ENCODE data around the gene PTPRN2. TPM values are rescaled to one million over a fixed set of nuclear protein-coding genes. Genes with fewer than 3 reads are reported as not detected.

PTPRN2 gene
- total RNA-seq, 1 experiment from 2014 or later, result 4.4 TPM

GRCh38 chr7:157687845-157688532, 899.6 kb downstream of the PTPRN2 start:
- no peak for DNase-seq (ENCODE audit: low spot score)

GRCh38 chr7:157687158-157687557, 900.5 kb downstream of the PTPRN2 start:
- DNase-seq (ENCODE audit: low spot score), result no peak

GRCh38 chr7:157686285-157686894, 901.2 kb downstream of the PTPRN2 start:
- DNase-seq (ENCODE audit: low spot score), result no peak

GRCh38 chr7:157685430-157686284, 902.0 kb downstream of the PTPRN2 start:
- DNase-seq (ENCODE audit: low spot score), result no peak

- DNase-seq (ENCODE audit: low spot score), result no peak
Observed at GRCh38 chr7:157684909-157685429, 902.7 kb downstream of the PTPRN2 start.

GRCh38 chr7:157684157-157684908, 903.3 kb downstream of the PTPRN2 start:
- DNase-seq (ENCODE audit: low spot score), result no peak

- DNase-seq (ENCODE audit: low spot score), result no peak
Observed at GRCh38 chr7:157683747-157684156, 903.9 kb downstream of the PTPRN2 start.

GRCh38 chr7:157682946-157683746, 904.5 kb downstream of the PTPRN2 start:
- DNase-seq (ENCODE audit: low spot score), result no peak

GRCh38 chr7:157682064-157682945, 905.3 kb downstream of the PTPRN2 start:
- DNase-seq (ENCODE audit: low spot score), result no peak

GRCh38 chr7:157679607-157680006, 908.0 kb downstream of the PTPRN2 start:
- no peak for DNase-seq (ENCODE audit: low spot score)

GRCh38 chr7:157678501-157678900, 909.1 kb downstream of the PTPRN2 start:
- DNase-seq (ENCODE audit: low spot score), result no peak

GRCh38 chr7:157676456-157677255, 911.0 kb downstream of the PTPRN2 start:
- DNase-seq (ENCODE audit: low spot score), result peak; percentile 48

GRCh38 chr7:157676001-157676400, 911.6 kb downstream of the PTPRN2 start:
- no peak for DNase-seq (ENCODE audit: low spot score)

- DNase-seq (ENCODE audit: low spot score), result peak; percentile 36
Observed at GRCh38 chr7:157675427-157675927, 912.1 kb downstream of the PTPRN2 start.

GRCh38 chr7:157674715-157675426, 912.8 kb downstream of the PTPRN2 start:
- DNase-seq (ENCODE audit: low spot score), result no peak

GRCh38 chr7:157674027-157674714, 913.5 kb downstream of the PTPRN2 start:
- no peak for DNase-seq (ENCODE audit: low spot score)

- DNase-seq (ENCODE audit: low spot score), result no peak
Observed at GRCh38 chr7:157673573-157673972, 914.0 kb downstream of the PTPRN2 start.
